T follicular helper cell (primary cell): ENCODE data around the gene ADPRHL1.

Source experiments
- DNase-seq: peaks from one replicate; pipeline ENCODE4 v3.0.0-alpha.2; 2020; ENCODE audit warnings: low read depth

The ADPRHL1 gene

GRCh38 chr13:113432506-113433270 lies 20.6 kb downstream of the ADPRHL1 start:
- DNase-seq = no peak

GRCh38 chr13:113431171-113431570 lies 22.1 kb downstream of the ADPRHL1 start:
- no peak for DNase-seq

GRCh38 chr13:113430378-113431110 lies 22.7 kb downstream of the ADPRHL1 start:
- DNase-seq = no peak

GRCh38 chr13:113429608-113429985 lies 23.7 kb downstream of the ADPRHL1 start:
- no peak for DNase-seq

- no peak for DNase-seq
Observed at GRCh38 chr13:113428871-113429607, 24.2 kb downstream of the ADPRHL1 start.

GRCh38 chr13:113428469-113428865 lies 24.8 kb downstream of the ADPRHL1 start:
- no peak for DNase-seq

GRCh38 chr13:113427562-113428468 lies 25.5 kb downstream of the ADPRHL1 start:
- DNase-seq = no peak

GRCh38 chr13:113426591-113426986 lies 26.7 kb downstream of the ADPRHL1 start:
- DNase-seq = no peak

- DNase-seq = no peak
Observed at GRCh38 chr13:113425941-113426590, 27.2 kb downstream of the ADPRHL1 start.

- DNase-seq = no peak
Observed at GRCh38 chr13:113423520-113424163, 29.6 kb downstream of the ADPRHL1 start.

- no peak for DNase-seq
Observed at GRCh38 chr13:113422807-113423519, 30.3 kb downstream of the ADPRHL1 start.

GRCh38 chr13:113421673-113422270 lies 31.5 kb downstream of the ADPRHL1 start:
- no peak for DNase-seq

- no peak for DNase-seq
Observed at GRCh38 chr13:113420833-113421600, 32.3 kb downstream of the ADPRHL1 start.

- DNase-seq = no peak
Observed at GRCh38 chr13:113420232-113420631, 33.1 kb downstream of the ADPRHL1 start.

GRCh38 chr13:113419531-113420193 lies 33.6 kb downstream of the ADPRHL1 start:
- no peak for DNase-seq

GRCh38 chr13:113418722-113419049 lies 34.6 kb downstream of the ADPRHL1 start:
- DNase-seq = no peak

- DNase-seq = no peak
Observed at GRCh38 chr13:113417836-113418721, 35.2 kb downstream of the ADPRHL1 start.
